Lower lobe of right lung (tissue), 2 donors: ENCODE measurements around the gene SUSD4. TPM values are rescaled to one million over a fixed set of nuclear protein-coding genes. Genes with fewer than 3 reads are reported as not detected.

Source experiments
- ATAC-seq, 2 donors: fragments of 200-7000 bp; cut with Tn5 transposase; one replicate each; pipeline ENCODE4 v1.9.1; 2020 to 2022; ENCODE audit warnings: mild to moderate bottlenecking in 2 of 2, moderate library complexity in 2 of 2
- DNase-seq: peaks from one replicate; pipeline ENCODE4 v3.0.0-alpha.2; 2020
- H3K27ac ChIP-seq: fragments of 200-600 bp; one replicate; pipeline ENCODE4 v1.8.0; 2022
- H3K27me3 ChIP-seq: fragments of 200-600 bp; one replicate; pipeline ENCODE4 v1.8.0; 2022; ENCODE audit warnings: low read depth
- H3K36me3 ChIP-seq: fragments of 200-600 bp; one replicate; pipeline ENCODE4 v1.8.0; 2022; ENCODE audit warnings: mild to moderate bottlenecking
- H3K4me1 ChIP-seq: fragments of 200-600 bp; one replicate; pipeline ENCODE4 v1.8.0; 2022
- H3K4me3 ChIP-seq: fragments of 200-600 bp; one replicate; pipeline ENCODE4 v1.8.0; 2022; ENCODE audit warnings: mild to moderate bottlenecking
- H3K9me3 ChIP-seq: fragments of 200-600 bp; one replicate; pipeline ENCODE4 v1.8.0; 2022
- CTCF ChIP-seq: fragments of 200-600 bp; IDR thresholded peaks from one replicate; pipeline ENCODE4 v1.8.0; 2022; ENCODE audit warnings: antibody characterized with exemption, mild to moderate bottlenecking
- intact Hi-C: fragments of 100-400 bp; cut with DNase I; formaldehyde crosslinking; loops from one replicate; pipeline ENCODE4 v1.11.0; 2022
- total RNA-seq: library from RNA; stranded (reverse); fragmentation: NEBNext Ultra II Directional; extraction: Animal tissue kit (Norgen Biotek cat#: 25700); gene quantifications from one replicate; pipeline ENCODE4 v1.2.1, GENCODE V29; 2021
- donor health status: DM: no; HTN: yes; CAD: no; lungs with severe emphysema.

Gene SUSD4
- total RNA-seq, 1 donor from 2014 or later, result 3.7 TPM

GRCh38 chr1:223315665-223316064 lies 48.3 kb downstream of the SUSD4 start:
- ATAC-seq, result no peak
- intact Hi-C loops, result no loop called here
- no peak overlapping the region for H3K27ac ChIP-seq
- H3K4me3 ChIP-seq, result no peak overlapping the region
- H3K36me3 ChIP-seq, result no peaks in the 10 kb centered on the region
- no peaks in the 10 kb centered on the region for H3K27me3 ChIP-seq
- no peak for TF ChIP-seq CTCF
- H3K9me3 ChIP-seq, result no peaks in the 10 kb centered on the region
- no peaks in the 10 kb centered on the region for H3K4me1 ChIP-seq
- no peak for DNase-seq

GRCh38 chr1:223313415-223313754 lies 50.6 kb downstream of the SUSD4 start:
- Histone ChIP-seq H3K36me3 (no peaks in the 10 kb centered on the region), H3K4me3 (no peak overlapping the region), H3K9me3 (no peaks in the 10 kb centered on the region), H3K4me1 (no peaks in the 10 kb centered on the region), H3K27me3 (no peaks in the 10 kb centered on the region), H3K27ac (no peak overlapping the region)
- TF ChIP-seq CTCF, result no peak
- DNase-seq (no peak), ATAC-seq (no peak)
- intact Hi-C loops, result no loop called here

- no peaks in the 10 kb centered on the region for H3K4me1 ChIP-seq
- no peak for TF ChIP-seq CTCF
- intact Hi-C loops, result no loop called here
- no peak overlapping the region for H3K4me3 ChIP-seq
- no peak overlapping the region for H3K27ac ChIP-seq
- no peaks in the 10 kb centered on the region for H3K36me3 ChIP-seq
- no peaks in the 10 kb centered on the region for H3K9me3 ChIP-seq
- no peak for ATAC-seq
- no peak for DNase-seq
- no peaks in the 10 kb centered on the region for H3K27me3 ChIP-seq
Measured at GRCh38 chr1:223312705-223313414, 51.1 kb downstream of the SUSD4 start.

GRCh38 chr1:223312273-223312672 lies 51.7 kb downstream of the SUSD4 start:
- TF ChIP-seq CTCF, result no peak
- ATAC-seq (no peak), DNase-seq (no peak)
- Histone ChIP-seq H3K27ac (no peak overlapping the region), H3K4me1 (no peaks in the 10 kb centered on the region), H3K36me3 (no peaks in the 10 kb centered on the region), H3K9me3 (no peaks in the 10 kb centered on the region), H3K4me3 (no peak overlapping the region), H3K27me3 (no peaks in the 10 kb centered on the region)
- intact Hi-C loops, result no loop called here

- H3K36me3 ChIP-seq, result no peaks in the 10 kb centered on the region
- H3K27me3 ChIP-seq, result no peaks in the 10 kb centered on the region
- no peak for ATAC-seq
- no peak for DNase-seq
- intact Hi-C loops, result no loop called here
- H3K4me3 ChIP-seq, result no peak overlapping the region
- H3K9me3 ChIP-seq, result no peaks in the 10 kb centered on the region
- H3K4me1 ChIP-seq, result no peaks in the 10 kb centered on the region
- H3K27ac ChIP-seq, result no peak overlapping the region
- TF ChIP-seq CTCF, result no peak
Measured at GRCh38 chr1:223311826-223312225, 52.1 kb downstream of the SUSD4 start.
